HG02588 (cell line): ENCODE data around the gene ACE.

Source experiments
- ATAC-seq: cut with Tn5 transposase; IDR thresholded peaks from one replicate; pipeline ENCODE4 v1.9.1; 2021; ENCODE audit warnings: mild to moderate bottlenecking, moderate library complexity; ENCODE audit not compliant: unreplicated experiment

ACE gene

DNA sequence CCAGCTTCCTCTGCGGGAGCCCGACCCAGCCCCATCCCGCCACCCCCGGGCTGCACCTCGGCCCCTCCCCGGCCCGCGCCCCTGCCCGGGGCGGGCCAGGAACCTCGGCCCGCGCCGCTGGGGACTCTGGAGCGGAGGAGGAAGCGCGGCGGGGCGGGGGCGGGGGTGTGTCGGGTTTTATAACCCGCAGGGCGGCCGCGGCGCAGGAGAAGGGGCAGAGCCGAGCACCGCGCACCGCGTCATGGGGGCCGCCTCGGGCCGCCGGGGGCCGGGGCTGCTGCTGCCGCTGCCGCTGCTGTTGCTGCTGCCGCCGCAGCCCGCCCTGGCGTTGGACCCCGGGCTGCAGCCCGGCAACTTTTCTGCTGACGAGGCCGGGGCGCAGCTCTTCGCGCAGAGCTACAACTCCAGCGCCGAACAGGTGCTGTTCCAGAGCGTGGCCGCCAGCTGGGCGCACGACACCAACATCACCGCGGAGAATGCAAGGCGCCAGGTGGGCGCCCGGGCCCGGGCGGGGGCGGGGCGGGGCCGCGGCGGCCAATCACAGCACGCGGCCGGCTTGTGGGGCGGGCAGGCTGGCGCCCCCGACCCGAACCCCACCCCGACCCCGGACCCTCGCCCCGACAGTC is at the start of gene ACE:
Gene ACE, plus strand, starts transcription at position 208 of the 626 bp plus-strand sequence. Its CDS starts 34 bp downstream, at position 242.
- ATAC-seq: no peak

DNA sequence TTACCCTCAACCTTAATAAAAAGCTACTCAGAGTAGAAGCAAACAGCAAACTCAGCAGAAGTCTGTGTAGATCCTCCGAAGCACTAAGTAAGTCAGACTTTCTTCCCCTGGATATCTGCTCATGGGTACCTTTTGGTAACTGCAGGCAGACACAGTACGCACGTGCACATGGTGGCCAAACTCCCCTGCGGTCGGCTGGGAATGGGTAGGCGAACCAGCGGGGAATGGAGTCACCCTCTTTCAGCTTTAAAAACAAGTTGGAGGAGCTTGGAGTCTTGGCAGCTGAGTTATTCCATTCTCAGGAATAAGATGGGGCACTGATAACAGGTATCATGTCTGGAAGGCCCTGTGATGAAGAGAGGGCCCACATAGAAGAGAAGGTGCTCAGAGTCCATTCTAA is 47.1 kb upstream of the ACE start:
- ATAC-seq: no peak

DNA sequence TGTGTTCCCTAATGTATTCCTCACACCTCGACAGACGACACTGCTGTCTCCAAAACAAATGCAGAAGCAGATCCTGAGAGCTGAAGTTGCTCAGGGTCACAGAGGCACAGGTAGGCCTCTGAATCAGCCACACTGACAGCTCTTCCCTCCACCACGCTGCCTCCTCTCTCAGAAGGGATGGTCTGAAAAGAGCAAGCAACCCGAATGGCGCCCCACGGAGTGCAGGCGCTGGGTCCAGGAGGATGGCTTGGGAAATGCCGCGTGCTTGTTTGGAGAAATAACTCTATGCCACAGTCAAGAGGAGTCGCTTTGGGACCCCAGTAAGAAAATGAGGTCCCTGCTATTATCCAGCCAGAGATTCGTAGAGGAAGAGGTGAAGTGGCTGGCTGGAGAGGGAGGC is 46.6 kb upstream of the ACE start:
- no peak for ATAC-seq

DNA sequence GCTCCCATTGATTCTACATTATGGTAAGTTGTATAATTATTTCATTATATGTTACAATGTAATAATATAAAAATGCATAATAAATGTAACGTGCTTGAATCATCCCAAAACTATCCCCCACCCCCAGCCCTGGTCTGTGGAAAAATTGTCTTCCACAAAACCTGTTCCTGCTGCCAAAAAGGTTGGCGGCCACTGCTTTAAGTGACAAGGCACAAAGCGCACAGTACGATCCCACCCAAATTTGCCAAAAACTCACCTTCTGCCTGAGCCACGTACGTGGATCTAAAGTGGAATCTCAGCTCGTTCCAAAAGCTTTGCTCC is 45.3 kb upstream of the ACE start:
- ATAC-seq: no peak

DNA sequence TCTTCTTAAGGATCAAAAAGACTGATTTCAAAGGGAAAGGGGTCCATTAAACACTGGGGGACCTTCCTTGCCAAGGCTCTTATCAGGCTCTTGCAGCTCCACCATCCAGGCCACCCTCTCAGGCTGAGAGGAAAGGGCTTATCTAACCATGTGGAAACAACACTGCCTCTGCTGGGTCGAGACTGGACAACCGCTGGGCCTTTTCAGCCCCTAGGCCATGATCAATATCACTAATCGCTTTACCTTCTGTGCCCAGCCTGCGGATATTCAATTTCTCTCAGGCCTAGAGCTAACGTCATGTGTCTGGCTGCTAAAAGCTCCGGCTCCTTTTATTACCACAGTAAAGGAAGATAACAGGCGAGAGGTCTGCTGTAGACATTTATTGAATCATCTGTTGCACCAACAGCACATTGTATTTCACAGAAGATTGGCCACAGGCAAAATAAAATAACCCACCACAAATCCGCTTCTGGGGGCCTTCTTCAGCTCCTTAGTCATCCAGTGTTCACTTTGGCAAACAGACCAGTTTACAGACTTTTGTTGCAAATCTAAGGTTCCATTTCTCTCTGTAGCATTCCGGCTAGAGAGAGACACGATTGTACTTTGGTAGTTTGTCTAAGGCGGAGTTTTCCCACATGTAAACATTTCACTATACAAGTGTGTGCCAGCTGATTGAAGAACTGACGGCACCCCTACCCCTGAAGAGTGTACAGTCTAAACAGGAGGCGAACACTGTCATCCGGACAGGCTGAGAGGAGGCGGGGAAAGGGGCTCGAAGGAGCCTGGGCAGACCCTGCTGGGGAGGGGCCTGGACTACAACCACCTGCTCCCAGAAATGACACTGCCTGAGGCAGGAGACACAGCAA is 44.7 kb upstream of the ACE start:
- no peak for ATAC-seq

DNA sequence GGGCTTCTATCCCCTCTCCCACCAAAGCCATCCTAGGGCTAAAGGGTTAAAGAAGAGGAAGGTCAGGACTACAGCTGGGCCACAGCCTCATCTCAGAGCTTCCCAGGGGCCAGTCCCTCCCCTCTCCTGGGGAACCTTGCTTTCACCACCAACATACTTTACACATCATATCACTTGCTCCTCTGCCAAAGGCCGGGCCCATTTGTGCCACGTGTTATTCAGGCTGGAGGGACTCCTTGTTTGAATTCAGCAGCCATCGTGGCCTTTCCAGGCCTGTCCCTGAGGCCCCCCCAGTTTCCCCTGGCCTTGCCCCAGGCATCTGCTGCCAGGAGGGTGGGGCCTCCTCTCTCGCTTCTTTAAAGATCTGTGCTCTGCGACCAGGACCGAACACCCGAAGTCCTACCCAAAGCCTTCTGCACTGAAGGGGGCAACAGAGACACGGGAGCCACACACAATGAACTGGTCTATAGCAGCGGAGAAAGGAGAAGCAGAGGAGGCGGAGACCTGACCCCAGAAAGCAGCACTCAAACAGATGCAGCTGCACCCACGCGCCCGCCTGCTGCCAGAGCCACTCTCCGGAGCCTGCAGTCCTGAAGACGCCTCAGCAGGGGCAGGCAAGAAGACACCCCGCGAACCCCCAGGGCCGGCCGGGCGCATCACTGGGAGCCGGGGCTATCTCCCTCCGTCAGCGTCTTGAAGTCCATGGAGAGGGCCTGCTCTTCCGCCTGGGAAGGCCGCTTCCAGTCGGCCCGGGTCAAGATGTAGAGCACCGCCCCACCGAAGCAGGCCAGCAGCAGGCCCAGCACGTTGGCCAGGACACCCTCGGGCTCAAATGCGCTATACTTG is 42.9 kb upstream of the ACE start:
- ATAC-seq: no peak

DNA sequence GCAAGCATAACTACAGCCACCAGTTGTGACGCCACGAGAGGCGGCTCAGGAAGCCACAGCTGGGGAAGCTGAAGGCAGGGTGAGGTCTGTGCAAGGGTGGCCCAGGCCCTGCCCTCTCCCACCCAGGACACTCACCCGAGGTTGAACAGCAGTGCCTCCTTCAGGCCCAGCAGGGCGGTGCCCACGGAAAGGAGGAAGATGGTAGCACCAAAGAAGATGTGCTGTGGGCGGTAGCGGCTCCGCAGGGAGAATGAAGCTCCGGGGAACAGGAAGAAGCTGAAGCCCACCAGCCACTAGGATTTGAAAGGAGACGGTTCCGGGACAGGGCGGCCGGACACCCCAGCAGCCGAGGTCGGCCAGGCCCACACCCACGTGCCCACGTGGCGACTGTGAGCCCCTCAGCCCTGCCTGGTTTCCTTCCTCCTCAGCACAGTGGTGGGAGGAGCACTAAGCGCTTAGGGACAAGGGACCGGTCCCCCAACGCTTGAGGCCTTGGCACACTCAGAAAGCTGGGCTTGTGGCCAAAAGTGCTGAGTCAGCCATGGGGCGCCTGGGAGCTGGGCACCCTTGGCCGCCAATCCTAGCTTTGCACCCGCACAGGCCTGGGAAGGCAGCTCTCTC is 41.8 kb upstream of the ACE start:
- no peak for ATAC-seq

DNA sequence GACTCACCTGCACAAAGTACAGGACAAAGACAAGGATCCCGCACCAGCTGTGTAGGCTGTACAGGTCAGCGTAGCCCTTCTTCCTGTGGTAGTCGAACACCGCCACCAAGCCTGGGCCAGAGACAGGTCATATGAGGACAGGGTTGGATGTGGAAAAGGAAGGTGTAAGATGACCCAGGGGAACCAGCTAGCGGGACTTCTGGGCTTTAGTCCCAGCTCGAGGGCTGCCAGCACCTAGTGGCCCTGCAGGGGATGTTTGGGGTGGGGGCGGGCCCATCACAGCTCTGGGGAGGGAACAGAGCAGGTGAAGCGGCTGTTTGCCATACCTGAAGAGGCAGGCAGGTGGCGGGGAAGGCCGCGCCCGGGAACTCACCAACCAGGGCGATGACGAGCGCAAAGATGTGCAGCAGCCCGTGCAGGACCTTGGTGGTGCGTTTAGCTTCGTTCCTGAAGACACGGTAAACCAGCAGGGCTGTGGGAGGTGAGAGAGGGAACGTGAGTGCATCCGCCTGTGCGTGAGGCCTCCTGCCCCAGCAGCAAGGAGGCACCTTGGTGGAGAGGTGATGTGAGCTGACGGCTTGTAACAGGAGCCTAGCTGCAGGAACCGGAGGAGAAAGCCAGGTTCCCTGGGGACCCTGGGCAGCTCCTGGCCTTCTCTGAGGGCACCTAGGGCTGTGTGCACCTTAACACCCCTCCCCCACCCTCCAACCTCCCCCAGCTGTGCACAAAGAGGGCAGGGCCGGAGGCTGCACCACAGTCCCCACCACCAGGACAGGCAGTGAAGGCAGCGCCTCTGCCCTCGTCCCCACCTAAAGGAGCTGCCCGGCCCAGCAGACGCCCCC is 41.0 kb upstream of the ACE start:
- no peak for ATAC-seq

DNA sequence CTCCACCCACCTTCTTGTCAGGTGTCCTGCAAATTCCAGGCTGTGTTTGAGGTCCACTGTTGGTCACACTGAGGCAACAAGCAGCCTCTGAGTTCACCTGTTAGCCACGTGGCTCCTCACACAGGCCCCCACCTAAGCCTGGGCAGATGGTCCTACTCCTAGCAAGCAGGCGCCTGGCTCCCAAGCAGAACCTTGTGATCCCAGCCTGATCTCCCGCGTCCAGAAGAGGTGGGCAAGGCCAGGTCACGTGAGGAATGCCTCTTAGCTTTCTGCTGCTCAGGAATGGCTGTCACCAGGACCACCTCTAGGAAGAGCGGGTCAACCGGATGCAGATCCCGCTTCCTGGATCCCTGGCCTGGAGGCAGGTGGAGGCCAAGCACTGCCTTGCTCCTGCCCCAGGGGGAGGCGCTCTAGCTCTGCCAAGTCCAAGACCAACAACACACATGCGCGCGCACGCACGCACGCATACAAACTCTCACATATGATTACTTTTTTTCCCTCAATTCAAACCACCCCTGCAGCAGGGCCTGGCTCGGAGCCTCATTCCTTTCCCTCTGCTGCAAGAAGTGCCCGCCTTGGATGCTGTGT is 40.2 kb upstream of the ACE start:
- no peak for ATAC-seq

DNA sequence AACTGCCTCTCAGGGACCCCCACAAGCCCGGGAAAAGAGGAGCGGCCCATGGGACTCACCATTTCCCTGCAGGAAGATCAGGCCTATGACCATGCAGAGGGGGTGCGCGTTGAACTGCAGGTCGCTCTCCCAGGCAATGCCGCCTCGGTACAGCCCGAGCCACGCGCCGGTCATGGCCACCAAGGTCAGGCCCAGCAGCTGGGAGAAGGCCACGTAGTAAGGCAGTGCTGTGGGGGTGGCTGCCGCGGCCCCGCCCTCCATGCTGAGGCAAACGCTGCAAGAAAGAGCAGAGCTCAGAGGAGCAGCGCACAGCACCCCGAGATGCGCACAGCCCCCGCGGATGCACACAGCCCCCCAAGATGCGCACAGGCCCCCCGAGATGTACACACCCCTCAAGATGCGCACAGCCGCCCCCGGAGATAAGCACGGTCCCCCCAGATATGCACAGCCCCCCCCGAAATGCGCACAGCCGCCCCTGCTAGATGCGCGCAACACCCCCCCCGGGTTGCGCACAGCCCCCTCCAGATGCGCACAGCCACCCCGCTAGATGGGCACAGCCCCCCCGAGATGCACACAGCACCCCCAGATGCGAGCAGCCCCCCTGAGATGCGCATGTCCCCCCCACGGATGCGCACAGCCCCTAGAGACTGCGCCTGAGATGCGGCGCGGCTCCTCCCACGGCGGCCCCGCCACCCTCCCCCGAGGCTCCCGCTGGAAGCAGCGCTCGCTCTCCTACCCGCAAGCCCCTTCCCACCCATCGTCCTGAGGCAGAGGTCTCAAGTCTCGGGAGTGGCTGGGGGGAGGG is 39.4 kb upstream of the ACE start:
- ATAC-seq: no peak

DNA sequence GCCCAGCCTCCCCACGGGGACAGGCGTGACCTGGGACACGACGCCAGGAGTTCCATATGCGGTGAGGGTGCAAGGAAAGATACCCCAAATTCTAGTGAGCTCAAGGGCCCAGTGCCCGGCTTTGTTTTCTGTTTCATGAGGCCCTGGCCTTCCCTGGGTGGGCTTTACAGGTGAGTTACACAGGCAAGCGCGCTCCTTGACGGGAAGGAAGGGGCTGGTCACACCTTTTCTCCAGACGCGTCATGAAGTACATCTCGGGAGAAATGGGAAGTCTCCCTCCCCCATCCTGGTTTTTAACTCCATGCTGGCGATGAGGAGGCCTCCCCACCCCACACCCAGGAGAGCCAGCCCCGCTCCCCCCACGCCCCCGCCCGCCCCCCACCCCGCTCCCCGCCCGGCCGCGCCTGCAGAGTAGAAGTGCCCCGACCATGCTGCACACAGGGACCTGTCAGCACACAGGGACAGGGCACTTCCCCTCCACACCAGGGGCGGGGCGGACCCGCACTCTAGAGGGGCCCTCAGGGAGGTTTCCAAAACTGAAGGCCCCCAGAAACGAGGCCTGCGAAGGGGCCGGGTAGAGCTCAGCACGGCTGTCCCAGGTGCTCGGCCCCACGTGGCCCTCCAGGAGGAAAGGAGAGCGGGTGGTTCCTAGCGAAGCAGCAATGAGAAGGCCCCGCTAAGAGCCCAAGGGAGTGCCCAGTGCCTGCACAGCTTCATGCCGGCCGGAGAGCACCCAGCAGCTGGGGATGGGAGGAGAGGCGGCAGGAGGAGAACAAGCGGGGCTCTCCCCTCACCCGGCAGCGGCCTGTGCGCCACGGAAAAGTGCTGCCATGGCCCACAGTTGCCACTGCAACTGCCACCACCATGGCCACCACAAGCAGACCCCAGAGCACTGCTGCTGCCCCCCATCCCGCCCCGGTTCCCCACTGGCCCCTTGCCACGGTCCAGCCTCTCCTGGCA is 38.5 kb upstream of the ACE start:
- ATAC-seq: no peak

DNA sequence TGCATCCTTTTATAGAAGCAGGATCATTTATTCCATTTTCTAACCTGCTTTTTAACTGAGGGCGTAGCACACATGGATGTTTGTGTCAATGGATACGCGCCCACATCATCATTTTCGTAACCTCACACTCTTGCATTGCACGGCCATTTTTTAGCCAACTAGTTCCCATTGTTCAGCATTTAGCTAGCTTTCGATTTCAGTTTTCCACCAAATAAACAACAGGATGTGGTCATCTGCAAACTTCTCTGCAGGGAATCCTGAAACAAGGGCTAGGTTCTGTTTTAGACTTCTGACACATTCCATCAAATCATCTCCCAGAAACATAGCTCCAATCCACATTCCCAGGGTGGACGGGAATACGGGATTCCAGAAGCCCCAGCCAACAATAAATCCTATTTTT is 37.2 kb upstream of the ACE start:
- ATAC-seq: no peak

DNA sequence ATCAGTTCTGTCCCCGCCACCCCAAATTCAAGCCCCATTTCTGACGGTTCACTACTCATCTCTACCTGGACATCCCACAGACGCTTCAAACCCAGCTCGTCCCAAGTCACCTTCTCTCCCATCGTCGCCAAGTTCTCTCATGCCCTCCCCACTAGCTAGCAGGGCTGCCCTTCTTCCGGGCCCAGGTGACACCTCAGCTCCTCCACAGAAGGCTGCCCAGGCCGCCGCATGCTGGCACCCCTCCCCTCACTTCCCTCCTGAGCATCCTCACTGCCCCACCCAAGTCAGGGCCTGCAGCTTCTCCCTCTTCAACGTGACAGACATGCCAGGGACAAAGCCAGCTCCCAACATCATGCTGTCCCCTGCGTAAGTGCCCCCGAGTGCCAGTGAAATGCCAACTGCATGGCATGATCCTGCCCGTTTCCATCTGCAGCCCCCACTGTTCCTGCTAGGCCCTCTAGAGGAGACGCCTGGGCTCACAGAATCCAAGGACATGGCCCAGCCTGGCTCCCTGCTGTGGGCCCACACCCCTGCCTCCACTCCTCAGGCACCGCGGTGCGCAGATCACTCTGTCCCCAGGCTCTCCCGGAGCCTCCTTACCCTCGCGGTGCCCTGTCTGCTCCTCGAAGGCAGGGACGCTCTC is 36.6 kb upstream of the ACE start:
- no peak for ATAC-seq

DNA sequence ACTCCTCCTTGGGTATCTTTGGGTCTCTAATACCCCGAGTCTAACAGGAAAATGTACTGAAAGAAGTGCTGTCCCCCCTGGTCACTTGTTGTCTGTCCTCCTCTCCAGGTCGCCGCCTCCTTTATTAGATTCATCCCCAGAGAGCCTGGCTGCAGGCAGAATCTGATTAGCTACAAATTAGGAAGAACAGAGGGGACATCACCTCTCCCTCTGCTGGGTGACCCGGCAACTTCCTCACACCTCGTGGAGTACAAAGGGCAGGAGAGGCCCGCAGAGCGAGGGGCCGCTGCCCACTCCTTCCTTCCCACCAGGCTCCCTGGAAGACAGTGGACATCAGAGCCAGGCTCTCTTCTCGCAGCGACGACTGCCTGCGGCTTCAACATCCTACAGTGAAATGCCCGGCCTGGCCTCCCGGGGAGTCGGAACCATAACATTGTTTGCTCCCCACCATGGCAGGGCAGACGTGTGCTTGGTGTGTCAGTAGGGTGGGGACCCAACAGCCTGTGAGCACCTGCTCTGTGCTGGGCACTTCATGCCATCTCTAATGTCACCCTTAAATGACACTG is 36.0 kb upstream of the ACE start:
- ATAC-seq: no peak

DNA sequence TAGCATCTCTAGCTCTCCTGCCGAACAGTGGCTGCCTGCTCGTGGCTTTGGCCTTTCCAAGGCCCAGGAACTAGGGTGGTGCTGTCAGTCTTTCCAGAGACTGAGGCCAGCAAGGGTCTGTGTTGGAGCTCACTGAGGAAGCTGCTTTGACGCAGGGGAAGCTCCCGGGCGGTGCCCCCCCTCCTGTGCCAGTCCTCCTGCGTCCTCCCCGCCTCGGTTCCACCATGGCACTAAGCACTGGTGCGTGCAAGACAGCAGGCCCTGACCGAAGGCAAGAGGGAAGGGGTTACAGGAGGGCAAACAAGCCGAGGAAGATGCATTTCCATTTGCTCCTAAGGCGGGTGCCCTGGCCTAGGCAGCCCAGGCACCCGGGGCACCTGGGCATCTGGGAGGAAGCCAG is 35.2 kb upstream of the ACE start:
- no peak for ATAC-seq

DNA sequence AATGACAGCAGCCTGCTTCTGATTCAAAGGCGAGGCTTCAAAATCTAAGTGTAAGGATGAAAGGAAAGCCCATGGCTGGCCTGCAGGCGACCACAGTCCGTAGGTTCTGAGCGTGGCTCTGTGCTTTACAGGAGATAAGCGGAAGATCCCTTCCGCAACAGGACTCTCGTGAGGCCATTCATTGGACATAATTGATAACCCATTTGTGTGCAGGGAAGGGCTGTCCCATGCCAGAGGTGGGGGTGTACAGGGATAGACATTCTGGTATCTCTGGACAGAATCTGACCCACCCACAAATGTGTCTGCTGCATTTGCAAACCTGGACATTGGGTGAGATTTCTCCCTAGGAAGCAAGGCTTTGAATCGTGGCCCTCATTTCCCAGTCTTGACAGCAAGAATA is 34.8 kb upstream of the ACE start:
- ATAC-seq: no peak

DNA sequence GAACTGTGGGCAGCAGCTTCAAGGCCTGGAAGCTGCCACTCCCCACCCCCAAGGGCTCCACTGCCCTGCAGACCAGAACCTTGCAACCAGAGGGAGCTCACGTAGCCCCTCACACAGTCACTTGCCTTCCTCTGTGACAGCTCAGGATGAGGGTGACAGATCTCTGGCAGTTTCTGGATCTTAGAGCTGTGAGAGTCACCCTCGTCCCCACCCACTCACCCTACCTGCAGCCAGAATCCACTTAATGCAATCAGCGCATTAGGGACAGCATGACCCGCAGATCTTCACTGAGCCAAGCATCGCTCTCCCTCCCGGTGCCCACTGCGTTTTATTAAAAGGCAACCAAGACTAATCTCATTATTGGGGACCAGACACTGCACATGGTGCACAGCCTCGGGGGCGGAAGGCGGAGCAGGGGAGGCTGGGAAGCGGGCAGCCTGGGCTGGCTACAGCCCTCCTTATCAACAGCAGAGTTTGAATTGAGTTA is 34.3 kb upstream of the ACE start:
- no peak for ATAC-seq
